Esophagus (tissue), 2 donors: ENCODE results near the gene RCOR3. TPM values are rescaled to one million over a fixed set of nuclear protein-coding genes. Genes with fewer than 3 reads are reported as not detected.

Experiments
- H3K27ac ChIP-seq, 2 donors: one replicate each; pipeline ENCODE4 v1.5.1; 2013; ENCODE audit warnings: low read depth in 2 of 2, mild to moderate bottlenecking in 2 of 2, inconsistent platforms in 1 of 2, low read length in 1 of 2, moderate library complexity in 1 of 2
- H3K27me3 ChIP-seq, 2 donors: one replicate each; pipeline ENCODE4 v1.6.1; 2013; ENCODE audit warnings: low read length in 2 of 2, control low read depth in 1 of 2, mild to moderate bottlenecking in 1 of 2; ENCODE audit not compliant: insufficient read depth in 2 of 2, control insufficient read depth in 1 of 2
- H3K36me3 ChIP-seq, 2 donors: one replicate each; pipeline ENCODE4 v1.6.1; 2013; ENCODE audit warnings: low read length in 1 of 2; ENCODE audit not compliant: control insufficient read depth in 2 of 2, insufficient read depth in 2 of 2
- H3K4me1 ChIP-seq, 2 donors: one replicate each; pipeline ENCODE4 v1.6.1; 2013; ENCODE audit warnings: low read length in 1 of 2; ENCODE audit not compliant: control insufficient read depth in 2 of 2, insufficient read depth in 2 of 2
- H3K4me3 ChIP-seq, 2 donors: one replicate each; pipeline ENCODE4 v1.5.1; 2013; ENCODE audit warnings: low read length in 2 of 2, mild to moderate bottlenecking in 2 of 2, low read depth in 1 of 2, moderate library complexity in 1 of 2
- H3K9me3 ChIP-seq, 2 donors: one replicate each; pipeline ENCODE4 v1.6.1; 2013; ENCODE audit warnings: mild to moderate bottlenecking in 2 of 2, low read depth in 1 of 2, low read length in 1 of 2, moderate library complexity in 1 of 2; ENCODE audit not compliant: control insufficient read depth in 2 of 2, insufficient read depth in 1 of 2
- WGBS, 2 donors: extraction: QIAGEN DNeasy Blood & Tissue Kit; methylation state at CpG; one replicate each; pipeline ENCODE4 v1.1.7; 2013; 5-methylcytosine and 5-hydroxymethylcytosine counted together
- polyA plus RNA-seq, 2 donors: library from polyadenylated mRNA; stranded (reverse); fragments of 200-250 nt; gene quantifications; one replicate each; pipeline ENCODE4 v1.2.3, GENCODE V29; 2013
- donor health status: healthy with polysubstance abuse.
- donor health status: Bipolar disorder and iron deficiency.

The RCOR3 gene
- polyA plus RNA-seq, 2 donors, result 12.4 to 20.6 TPM

GRCh38 chr1:211336161-211336560, 77.0 kb downstream of the RCOR3 start:
- Histone ChIP-seq H3K36me3 (no peaks in the 10 kb centered on the region), H3K4me3 (no peak overlapping the region), H3K9me3 (no peaks in the 10 kb centered on the region), H3K4me1 (peaks cover 4 to 11% of the 10 kb centered on the region in 2 donors), H3K27ac (no peak overlapping the region), H3K27me3 (no peaks in the 10 kb centered on the region)
- 75 to 85% methylated on average over 3 of the region's 3 CpGs for WGBS, 2 donors

- H3K36me3 ChIP-seq, result no peaks in the 10 kb centered on the region
- peaks cover 4 to 11% of the 10 kb centered on the region in 2 donors for H3K4me1 ChIP-seq
- 69 to 90% methylated on average over 15 of the region's 15 CpGs for WGBS, 2 donors
- no peaks in the 10 kb centered on the region for H3K27me3 ChIP-seq
- H3K4me3 ChIP-seq, result no peak overlapping the region
- H3K9me3 ChIP-seq, result no peaks in the 10 kb centered on the region
- no peak overlapping the region for H3K27ac ChIP-seq
Observed at GRCh38 chr1:211336775-211337174, 77.6 kb downstream of the RCOR3 start.

GRCh38 chr1:211337430-211338223, 78.5 kb downstream of the RCOR3 start:
- 81 to 84% methylated on average over 7 of the region's 7 CpGs for WGBS, 2 donors
- H3K27me3 ChIP-seq, result no peaks in the 10 kb centered on the region
- H3K4me3 ChIP-seq, result no peak overlapping the region
- H3K36me3 ChIP-seq, result no peaks in the 10 kb centered on the region
- no peak overlapping the region for H3K27ac ChIP-seq
- peaks cover 4 to 9% of the 10 kb centered on the region in 2 donors for H3K4me1 ChIP-seq
- H3K9me3 ChIP-seq, result no peaks in the 10 kb centered on the region

- Histone ChIP-seq H3K4me3 (no peak overlapping the region), H3K4me1 (peaks cover 4 to 9% of the 10 kb centered on the region in 2 donors), H3K27me3 (no peaks in the 10 kb centered on the region), H3K27ac (no peak overlapping the region), H3K9me3 (no peaks in the 10 kb centered on the region), H3K36me3 (no peaks in the 10 kb centered on the region)
- WGBS, 2 donors, result 83 to 95% methylated on average over 4 of the region's 4 CpGs
Observed at GRCh38 chr1:211338224-211338620, 79.1 kb downstream of the RCOR3 start.

GRCh38 chr1:211339631-211340041, 80.5 kb downstream of the RCOR3 start:
- H3K4me3 ChIP-seq, result no peak overlapping the region
- no peaks in the 10 kb centered on the region for H3K27me3 ChIP-seq
- no peaks in the 10 kb centered on the region for H3K36me3 ChIP-seq
- H3K27ac ChIP-seq, result no peak overlapping the region
- WGBS, 2 donors, result 59 to 68% methylated on average over 6 of the region's 6 CpGs
- no peaks in the 10 kb centered on the region for H3K9me3 ChIP-seq
- peaks cover 6 to 9% of the 10 kb centered on the region in 2 donors for H3K4me1 ChIP-seq

GRCh38 chr1:211340622-211341507, 81.7 kb downstream of the RCOR3 start:
- H3K9me3 ChIP-seq, result no peaks in the 10 kb centered on the region
- H3K4me1 ChIP-seq, result peaks cover 6 to 9% of the 10 kb centered on the region in 2 donors
- no peaks in the 10 kb centered on the region for H3K27me3 ChIP-seq
- 94 to 95% methylated on average over 10 of the region's 10 CpGs for WGBS, 2 donors
- no peak overlapping the region for H3K27ac ChIP-seq
- H3K4me3 ChIP-seq, result no peak overlapping the region
- H3K36me3 ChIP-seq, result peaks cover 0 to 3% of the 10 kb centered on the region in 2 donors

GRCh38 chr1:211341999-211342398, 82.8 kb downstream of the RCOR3 start:
- Histone ChIP-seq H3K27me3 (no peaks in the 10 kb centered on the region), H3K4me1 (peaks cover 6 to 9% of the 10 kb centered on the region in 2 donors), H3K36me3 (peaks cover 0 to 3% of the 10 kb centered on the region in 2 donors), H3K27ac (no peak overlapping the region), H3K9me3 (no peaks in the 10 kb centered on the region), H3K4me3 (no peak overlapping the region)
- 95 to 100% methylated on average over 1 of the region's 1 CpG for WGBS, 2 donors

GRCh38 chr1:211343607-211344006, 84.4 kb downstream of the RCOR3 start:
- Histone ChIP-seq H3K4me1 (peaks cover 6 to 9% of the 10 kb centered on the region in 2 donors), H3K4me3 (no peak overlapping the region), H3K9me3 (no peaks in the 10 kb centered on the region), H3K27me3 (no peaks in the 10 kb centered on the region), H3K36me3 (peaks cover 0 to 3% of the 10 kb centered on the region in 2 donors), H3K27ac (no peak overlapping the region)
- WGBS, 2 donors, result 82 to 84% methylated on average over 4 of the region's 4 CpGs

GRCh38 chr1:211344152-211344618, 85.0 kb downstream of the RCOR3 start:
- Histone ChIP-seq H3K4me3 (no peak overlapping the region), H3K27ac (no peak overlapping the region), H3K9me3 (no peaks in the 10 kb centered on the region), H3K36me3 (peaks cover 0 to 3% of the 10 kb centered on the region in 2 donors), H3K27me3 (no peaks in the 10 kb centered on the region), H3K4me1 (peaks cover 6 to 9% of the 10 kb centered on the region in 2 donors)
- WGBS, 2 donors, result 70% methylated on average over 6 of the region's 6 CpGs
